ENCODE data around the gene SQSTM1.

- TF ChIP-seq CTCF (conservative IDR thresholded peaks at IDR 0.05; ENCODE audit: low read length): no peak
- TF ChIP-seq EZH2phosphoT487 (IDR thresholded peaks at IDR 0.05; ENCODE audit: borderline replicate concordance, low read depth, low read length): no peak
These were observed 50.2 kb downstream of the SQSTM1 start for GRCh38 chr5:179870952-179871351.

All from OCI-LY7 (cell line).